ENCODE data around the gene C21orf58. TPM values are rescaled to one million over a fixed set of nuclear protein-coding genes. Genes with fewer than 3 reads are reported as not detected.

C21orf58 gene
- total RNA-seq, 1 experiment from 2014 or later, result 35.1 TPM

GRCh38 chr21:46287541-46287940 lies 36.1 kb downstream of the C21orf58 start:
- TF ChIP-seq ESRRA (CRISPR knock-in tag; IDR thresholded peaks at IDR 0.05; ENCODE audit: borderline replicate concordance), result no peak
- no peak for TF ChIP-seq E2F1 (CRISPR knock-in tag; IDR thresholded peaks at IDR 0.05)
- no peak for TF ChIP-seq ZNF138 (CRISPR knock-in tag; conservative IDR thresholded peaks at IDR 0.05)
- TF ChIP-seq USF2 (CRISPR knock-in tag; IDR thresholded peaks at IDR 0.05), result no peak
- no peak for ATAC-seq
- H3K4me1 Mint-ChIP-seq, result peaks cover 51% of the 10 kb centered on the region
- DNase-seq (ENCODE audit: low spot score), result no peak
- no peaks in the 10 kb centered on the region for H3K27me3 Mint-ChIP-seq (ENCODE audit: low read depth)
- H3K36me3 Mint-ChIP-seq, result peaks cover 31% of the 10 kb centered on the region
- ChIA-PET CTCF (no interaction called here), POLR2A (no interaction called here)
- H3K4me3 Mint-ChIP-seq, result peak overlapping the region; percentile 88
- no peak overlapping the region for H3K27ac Mint-ChIP-seq
- H3K9me3 Mint-ChIP-seq, result no peaks in the 10 kb centered on the region

GRCh38 chr21:46286648-46287002 lies 37.0 kb downstream of the C21orf58 start:
- ATAC-seq, result no peak
- Mint-ChIP-seq H3K9me3 (no peaks in the 10 kb centered on the region), H3K4me3 (peak overlapping the region; percentile 88), H3K27ac (peak overlapping the region; percentile 97), H3K36me3 (peaks cover 24% of the 10 kb centered on the region), H3K27me3 (ENCODE audit: low read depth) (no peaks in the 10 kb centered on the region), H3K4me1 (peaks cover 51% of the 10 kb centered on the region)
- no peak for DNase-seq (ENCODE audit: low spot score)
- no peak for TF ChIP-seq CTCF (IDR thresholded peaks at IDR 0.05)
- TF ChIP-seq ZNF512 (CRISPR knock-in tag; IDR thresholded peaks at IDR 0.05; ENCODE audit: borderline replicate concordance), result no peak
- no peak for TF ChIP-seq ZNF425 (CRISPR knock-in tag; conservative IDR thresholded peaks at IDR 0.05)
- no peak for TF ChIP-seq ZBTB21 (CRISPR knock-in tag; IDR thresholded peaks at IDR 0.05; ENCODE audit: borderline replicate concordance)
- no peak for TF ChIP-seq ZNF416 (CRISPR knock-in tag; IDR thresholded peaks at IDR 0.05)
- no peak for TF ChIP-seq KAT7 (CRISPR knock-in tag; IDR thresholded peaks at IDR 0.05; ENCODE audit: borderline replicate concordance)
- no peak for TF ChIP-seq GRHL2 (CRISPR knock-in tag; IDR thresholded peaks at IDR 0.05; ENCODE audit: insufficient replicate concordance, severe bottlenecking)
- no peak for TF ChIP-seq STAT6 (CRISPR knock-in tag; conservative IDR thresholded peaks at IDR 0.05; ENCODE audit: low read depth)
- TF ChIP-seq E2F1 (CRISPR knock-in tag; IDR thresholded peaks at IDR 0.05), result no peak
- TF ChIP-seq E2F5 (CRISPR knock-in tag; IDR thresholded peaks at IDR 0.05), result no peak
- no peak for TF ChIP-seq GABPB1 (CRISPR knock-in tag; IDR thresholded peaks at IDR 0.05)
- no peak for TF ChIP-seq SP1 (CRISPR knock-in tag; conservative IDR thresholded peaks at IDR 0.05)
- no peak for TF ChIP-seq IRF1 (CRISPR knock-in tag; IDR thresholded peaks at IDR 0.05)
- TF ChIP-seq FOXP1 (CRISPR knock-in tag; IDR thresholded peaks at IDR 0.05; ENCODE audit: borderline replicate concordance), result no peak
- no peak for TF ChIP-seq ZNF317 (CRISPR knock-in tag; IDR thresholded peaks at IDR 0.05; ENCODE audit: borderline replicate concordance, low read depth)
- TF ChIP-seq CREM (CRISPR knock-in tag; IDR thresholded peaks at IDR 0.05), result no peak
- TF ChIP-seq FOXK1 (CRISPR knock-in tag; IDR thresholded peaks at IDR 0.05), result no peak
- ChIA-PET CTCF (no interaction called here), POLR2A (no interaction called here)
